ENCODE data around the gene RRP8.
A peak's percentile ranks its signal among the peaks of the same experiment; 100 is the strongest.

The RRP8 gene

GRCh38 chr11:6561288-6561687 is 42.1 kb downstream of the RRP8 start:
- H2AFZ ChIP-seq (ENCODE audit: low read length), result no peak overlapping the region
- no CpG with 5 or more reads among the region's 3 CpGs for WGBS, 2 donors (ENCODE audit: extremely low coverage in 2 of 2, insufficient read length in 2 of 2, insufficient replicate concordance in 1 of 2)
- no peak overlapping the region for H3K23ac ChIP-seq (ENCODE audit: low read depth, low read length, poor library complexity)
- no peaks in the 10 kb centered on the region for H3K27me3 ChIP-seq (ENCODE audit: control insufficient read depth in 3 of 3, insufficient read depth in 3 of 3, low read depth in 1 of 3, low read length in 3 of 3)
- no peak overlapping the region for H2BK12ac ChIP-seq (ENCODE audit: low read length)
- peaks cover 5% of the 10 kb centered on the region for H3K79me1 ChIP-seq (ENCODE audit: low read depth, low read length)
- H2BK120ac ChIP-seq (ENCODE audit: low read depth, low read length), result no peak overlapping the region
- peaks cover 0 to 2% of the 10 kb centered on the region in 2 donors for H3K36me3 ChIP-seq (replicated peaks in 1 of 2; ENCODE audit: control insufficient read depth in 2 of 2, insufficient read depth in 2 of 2, low read length in 2 of 2)
- peaks cover 0 to 1% of the 10 kb centered on the region in 2 donors for H3K4me1 ChIP-seq (ENCODE audit: control insufficient read depth in 2 of 2, insufficient read depth in 1 of 2, low read depth in 1 of 2, low read length in 2 of 2)
- H3K4me3 ChIP-seq (ENCODE audit: low read length in 2 of 2), result no peak overlapping the region
- H3K4me2 ChIP-seq (ENCODE audit: insufficient read depth, low read length, poor library complexity, severe bottlenecking), result no peak overlapping the region
- no peak overlapping the region for H3K18ac ChIP-seq (ENCODE audit: low read length)
- H4K8ac ChIP-seq (ENCODE audit: low read depth, low read length), result no peak overlapping the region
- no peak overlapping the region for H2BK5ac ChIP-seq (ENCODE audit: low read length)
- H3K27ac ChIP-seq (replicated peaks; ENCODE audit: low read length), result no peak overlapping the region
- no peak overlapping the region for H3K9ac ChIP-seq (ENCODE audit: low read depth, low read length, poor library complexity)
- no peak overlapping the region for H2AK5ac ChIP-seq (ENCODE audit: low read depth, low read length)
- no peak overlapping the region for H3K14ac ChIP-seq (ENCODE audit: low read length)
- no peaks in the 10 kb centered on the region for H3K9me3 ChIP-seq (replicated peaks in 1 of 2; ENCODE audit: control insufficient read depth in 2 of 2, insufficient read depth in 1 of 2, low read depth in 1 of 2, low read length in 2 of 2)
- H2BK15ac ChIP-seq (ENCODE audit: low read length), result no peak overlapping the region
- no peak overlapping the region for H4K91ac ChIP-seq (ENCODE audit: low read depth, low read length, poor library complexity)
- no peak for DNase-seq (ENCODE audit: low spot score)
- H3K4ac ChIP-seq (ENCODE audit: low read length), result no peak overlapping the region

DNA sequence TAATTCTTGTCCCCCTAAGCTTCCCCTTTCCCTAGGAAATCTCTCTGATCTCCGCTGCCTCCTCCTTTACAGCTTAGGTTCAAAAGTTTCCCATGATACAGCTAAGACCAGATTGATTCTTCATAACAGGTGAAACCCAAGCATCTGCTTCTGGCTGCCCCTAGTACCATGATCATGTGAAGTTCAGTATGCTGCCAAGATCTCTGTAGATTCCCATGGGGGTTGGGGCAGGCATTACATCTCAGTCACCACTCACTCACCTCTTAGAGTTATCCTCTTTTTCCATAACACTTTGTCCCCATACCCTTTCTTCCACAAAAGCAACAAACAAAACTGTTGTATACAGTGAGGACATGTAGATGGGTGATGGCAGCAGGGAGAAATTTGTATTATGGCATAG is 44.0 kb downstream of the RRP8 start:
- H3K4me3 ChIP-seq (ENCODE audit: low read length in 2 of 2), result no peak overlapping the region
- H3K4me2 ChIP-seq (ENCODE audit: insufficient read depth, low read length, poor library complexity, severe bottlenecking), result no peak overlapping the region
- H3K27me3 ChIP-seq (ENCODE audit: control insufficient read depth in 3 of 3, insufficient read depth in 3 of 3, low read depth in 1 of 3, low read length in 3 of 3), result no peaks in the 10 kb centered on the region
- H3K79me1 ChIP-seq (ENCODE audit: low read depth, low read length), result peaks cover 5% of the 10 kb centered on the region
- H3K23ac ChIP-seq (ENCODE audit: low read depth, low read length, poor library complexity), result no peak overlapping the region
- peaks cover 0 to 2% of the 10 kb centered on the region in 2 donors for H3K36me3 ChIP-seq (replicated peaks in 1 of 2; ENCODE audit: control insufficient read depth in 2 of 2, insufficient read depth in 2 of 2, low read length in 2 of 2)
- DNase-seq (ENCODE audit: low spot score), result no peak
- H3K18ac ChIP-seq (ENCODE audit: low read length), result no peak overlapping the region
- H2AFZ ChIP-seq (ENCODE audit: low read length), result no peak overlapping the region
- H2BK5ac ChIP-seq (ENCODE audit: low read length), result no peak overlapping the region
- no peak overlapping the region for H2BK15ac ChIP-seq (ENCODE audit: low read length)
- H2AK5ac ChIP-seq (ENCODE audit: low read depth, low read length), result no peak overlapping the region
- H3K9ac ChIP-seq (ENCODE audit: low read depth, low read length, poor library complexity), result no peak overlapping the region
- WGBS, 2 donors (ENCODE audit: extremely low coverage in 2 of 2, insufficient read length in 2 of 2, insufficient replicate concordance in 1 of 2), result no CpG with 5 or more reads among the region's 1 CpG
- no peak overlapping the region for H3K27ac ChIP-seq (replicated peaks; ENCODE audit: low read length)
- no peak overlapping the region for H3K4ac ChIP-seq (ENCODE audit: low read length)
- no peak overlapping the region for H2BK120ac ChIP-seq (ENCODE audit: low read depth, low read length)
- no peak overlapping the region for H4K8ac ChIP-seq (ENCODE audit: low read depth, low read length)
- H2BK12ac ChIP-seq (ENCODE audit: low read length), result no peak overlapping the region
- no peak overlapping the region for H3K14ac ChIP-seq (ENCODE audit: low read length)
- H3K9me3 ChIP-seq (replicated peaks in 1 of 2; ENCODE audit: control insufficient read depth in 2 of 2, insufficient read depth in 1 of 2, low read depth in 1 of 2, low read length in 2 of 2), result no peaks in the 10 kb centered on the region
- H4K91ac ChIP-seq (ENCODE audit: low read depth, low read length, poor library complexity), result no peak overlapping the region
- peaks cover 0 to 1% of the 10 kb centered on the region in 2 donors for H3K4me1 ChIP-seq (ENCODE audit: control insufficient read depth in 2 of 2, insufficient read depth in 1 of 2, low read depth in 1 of 2, low read length in 2 of 2)

GRCh38 chr11:6557761-6558674 is 45.4 kb downstream of the RRP8 start:
- no CpG with 5 or more reads among the region's 14 CpGs for WGBS, 2 donors (ENCODE audit: extremely low coverage in 2 of 2, insufficient read length in 2 of 2, insufficient replicate concordance in 1 of 2)
- H3K4ac ChIP-seq (ENCODE audit: low read length), result no peak overlapping the region
- H3K4me2 ChIP-seq (ENCODE audit: insufficient read depth, low read length, poor library complexity, severe bottlenecking), result no peak overlapping the region
- H2BK5ac ChIP-seq (ENCODE audit: low read length), result no peak overlapping the region
- H4K91ac ChIP-seq (ENCODE audit: low read depth, low read length, poor library complexity), result no peak overlapping the region
- no peak overlapping the region for H2AFZ ChIP-seq (ENCODE audit: low read length)
- H4K8ac ChIP-seq (ENCODE audit: low read depth, low read length), result no peak overlapping the region
- no peak overlapping the region for H2BK120ac ChIP-seq (ENCODE audit: low read depth, low read length)
- H3K27me3 ChIP-seq (ENCODE audit: control insufficient read depth in 3 of 3, insufficient read depth in 3 of 3, low read depth in 1 of 3, low read length in 3 of 3), result no peaks in the 10 kb centered on the region
- no peak overlapping the region for H3K4me3 ChIP-seq (ENCODE audit: low read length in 2 of 2)
- no peak overlapping the region for H2BK12ac ChIP-seq (ENCODE audit: low read length)
- peak overlapping the region; percentile 18 for H3K23ac ChIP-seq (ENCODE audit: low read depth, low read length, poor library complexity)
- no peak overlapping the region for H3K14ac ChIP-seq (ENCODE audit: low read length)
- H3K9ac ChIP-seq (ENCODE audit: low read depth, low read length, poor library complexity), result no peak overlapping the region
- H3K36me3 ChIP-seq (replicated peaks in 1 of 2; ENCODE audit: control insufficient read depth in 2 of 2, insufficient read depth in 2 of 2, low read length in 2 of 2), result no peaks in the 10 kb centered on the region
- H3K9me3 ChIP-seq (replicated peaks in 1 of 2; ENCODE audit: control insufficient read depth in 2 of 2, insufficient read depth in 1 of 2, low read depth in 1 of 2, low read length in 2 of 2), result no peaks in the 10 kb centered on the region
- H3K4me1 ChIP-seq (ENCODE audit: control insufficient read depth in 2 of 2, insufficient read depth in 1 of 2, low read depth in 1 of 2, low read length in 2 of 2), result no peaks in the 10 kb centered on the region
- H2BK15ac ChIP-seq (ENCODE audit: low read length), result no peak overlapping the region
- peaks cover 5% of the 10 kb centered on the region for H3K79me1 ChIP-seq (ENCODE audit: low read depth, low read length)
- no peak overlapping the region for H2AK5ac ChIP-seq (ENCODE audit: low read depth, low read length)
- no peak overlapping the region for H3K18ac ChIP-seq (ENCODE audit: low read length)
- H3K27ac ChIP-seq (replicated peaks; ENCODE audit: low read length), result no peak overlapping the region
- no peak for DNase-seq (ENCODE audit: low spot score)

DNA sequence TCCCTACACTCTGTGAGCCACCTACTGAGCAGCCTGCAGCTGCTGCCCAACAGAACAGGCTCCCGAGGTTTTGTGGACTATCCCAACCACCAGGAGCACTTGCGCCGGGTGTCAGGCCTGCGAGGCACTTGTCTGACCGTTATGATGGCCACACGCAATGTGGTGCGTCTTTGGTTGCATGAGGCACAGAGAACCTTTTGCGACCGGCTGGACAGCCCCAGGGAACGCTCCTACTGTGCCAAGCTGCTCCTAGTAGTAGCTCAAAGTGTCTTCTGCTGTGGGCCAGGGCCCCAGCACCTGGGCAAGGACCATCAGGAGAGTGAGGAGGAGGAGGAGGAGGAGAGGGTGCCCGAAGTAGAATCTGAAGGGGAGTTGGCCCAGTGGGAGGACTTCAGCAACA is 46.4 kb downstream of the RRP8 start:
- WGBS, 2 donors (ENCODE audit: extremely low coverage in 2 of 2, insufficient read length in 2 of 2, insufficient replicate concordance in 1 of 2), result no CpG with 5 or more reads among the region's 11 CpGs
- no peak overlapping the region for H3K27ac ChIP-seq (replicated peaks; ENCODE audit: low read length)
- H3K4me3 ChIP-seq (ENCODE audit: low read length in 2 of 2), result no peak overlapping the region
- H2BK5ac ChIP-seq (ENCODE audit: low read length), result peak overlapping the region; percentile 87
- no peak overlapping the region for H3K4me2 ChIP-seq (ENCODE audit: insufficient read depth, low read length, poor library complexity, severe bottlenecking)
- H3K9ac ChIP-seq (ENCODE audit: low read depth, low read length, poor library complexity), result no peak overlapping the region
- no peaks in the 10 kb centered on the region for H3K36me3 ChIP-seq (replicated peaks in 1 of 2; ENCODE audit: control insufficient read depth in 2 of 2, insufficient read depth in 2 of 2, low read length in 2 of 2)
- H4K8ac ChIP-seq (ENCODE audit: low read depth, low read length), result no peak overlapping the region
- no peak overlapping the region for H3K4ac ChIP-seq (ENCODE audit: low read length)
- no peaks in the 10 kb centered on the region for H3K4me1 ChIP-seq (ENCODE audit: control insufficient read depth in 2 of 2, insufficient read depth in 1 of 2, low read depth in 1 of 2, low read length in 2 of 2)
- peak overlapping the region; percentile 43 for H2AK5ac ChIP-seq (ENCODE audit: low read depth, low read length)
- no peak for DNase-seq (ENCODE audit: low spot score)
- peak overlapping the region; percentile 56 for H3K14ac ChIP-seq (ENCODE audit: low read length)
- H2BK12ac ChIP-seq (ENCODE audit: low read length), result peak overlapping the region; percentile 16
- no peak overlapping the region for H2BK120ac ChIP-seq (ENCODE audit: low read depth, low read length)
- H3K9me3 ChIP-seq (replicated peaks in 1 of 2; ENCODE audit: control insufficient read depth in 2 of 2, insufficient read depth in 1 of 2, low read depth in 1 of 2, low read length in 2 of 2), result no peaks in the 10 kb centered on the region
- H2BK15ac ChIP-seq (ENCODE audit: low read length), result no peak overlapping the region
- H3K23ac ChIP-seq (ENCODE audit: low read depth, low read length, poor library complexity), result no peak overlapping the region
- H3K79me1 ChIP-seq (ENCODE audit: low read depth, low read length), result peaks cover 5% of the 10 kb centered on the region
- no peaks in the 10 kb centered on the region for H3K27me3 ChIP-seq (ENCODE audit: control insufficient read depth in 3 of 3, insufficient read depth in 3 of 3, low read depth in 1 of 3, low read length in 3 of 3)
- no peak overlapping the region for H2AFZ ChIP-seq (ENCODE audit: low read length)
- H4K91ac ChIP-seq (ENCODE audit: low read depth, low read length, poor library complexity), result no peak overlapping the region
- peak overlapping the region; percentile 48 for H3K18ac ChIP-seq (ENCODE audit: low read length)

Data from neuronal stem cell (in vitro differentiated cells).